Psoas muscle (tissue), 8 donors: ENCODE results near the gene FTO. TPM values are rescaled to one million over a fixed set of nuclear protein-coding genes. Genes with fewer than 3 reads are reported as not detected.

Experiments
- ATAC-seq, 4 donors: fragments of 200-7000 bp; cut with Tn5 transposase; one replicate each; pipeline ENCODE4 v1.9.1; 2020; ENCODE audit warnings: moderate library complexity in 3 of 4, mild to moderate bottlenecking in 2 of 4
- DNase-seq, 2 donors: peaks; one replicate each; pipeline ENCODE4 v3.0.0-alpha.2; 2020
- H3K27ac ChIP-seq: fragments of 200-600 bp; one replicate; pipeline ENCODE4 v1.8.0; 2022
- H3K27me3 ChIP-seq, 3 donors: fragments of 200-600 bp in 1 of 3; one replicate each; pipeline versions ENCODE4 v1.6.1 to v1.8.0; 2013 to 2022; ENCODE audit warnings: low read length in 2 of 3, mild to moderate bottlenecking in 2 of 3, moderate library complexity in 1 of 3; ENCODE audit not compliant: insufficient read depth in 3 of 3
- H3K36me3 ChIP-seq, 2 donors: fragments of 200-600 bp in 1 of 2; one replicate each; pipeline versions ENCODE4 v1.6.1 to v1.8.0; 2013 to 2022; ENCODE audit warnings: low read depth in 1 of 2, mild to moderate bottlenecking in 1 of 2, moderate library complexity in 1 of 2; ENCODE audit not compliant: insufficient read depth in 1 of 2
- H3K4me1 ChIP-seq: fragments of 200-600 bp; one replicate; pipeline ENCODE4 v1.8.0; 2022
- H3K4me3 ChIP-seq: fragments of 200-600 bp; one replicate; pipeline ENCODE4 v1.8.0; 2022; ENCODE audit warnings: mild to moderate bottlenecking
- H3K9me3 ChIP-seq: fragments of 200-600 bp; one replicate; pipeline ENCODE4 v1.8.0; 2022
- CTCF ChIP-seq: fragments of 200-600 bp; IDR thresholded peaks from one replicate; pipeline ENCODE4 v1.8.0; 2022; ENCODE audit warnings: antibody characterized with exemption
- whole genome bisulfite sequencing, 3 donors: extraction: QIAGEN DNeasy Blood & Tissue Kit; methylation state at CpG; one replicate each; pipeline versions ENCODE4 v1.1.6 to v1.1.7; 2013; 5-methylcytosine and 5-hydroxymethylcytosine counted together
- intact Hi-C, 2 donors: fragments of 100-400 bp; cut with DNase I; formaldehyde crosslinking; loops; one replicate each; pipeline versions ENCODE4 v1.11.0 to v1.14.2; 2022
- polyA plus RNA-seq, 3 donors: library from polyadenylated mRNA; stranded (reverse); fragments of 200-250 nt; gene quantifications; one replicate each; pipeline ENCODE4 v1.2.3, GENCODE V29; 2013
- total RNA-seq, 4 donors: library from RNA; stranded (reverse); fragmentation: NEBNext Ultra II Directional in 2 of 4; extraction: Animal tissue kit (Norgen Biotek cat#: 25700) in 2 of 4; gene quantifications; one replicate each; pipeline versions ENCODE4 v1.2.1 to v1.2.4, GENCODE V29; 2021 to 2023
- donor health status: healthy with polysubstance abuse.
- donor health status: DM: no; HTN: no; CAD: no; lungs with moderate emphysema.
- donor health status: Bipolar disorder and iron deficiency.
- donor health status: healthy.
- donor health status: DM: yes; HTN: yes; CAD: no.
- donor health status: DM: no; HTN: no; CAD: no.
- donor health status: DM: no; HTN: no; CAD: no.
- donor health status: DM: yes; HTN: yes; CAD: no.

FTO gene
- total and polyA plus RNA-seq, 7 donors, result 14.2 to 67.6 (median 47.4) TPM

GRCh38 chr16:53855511-53855910 is 151.6 kb downstream of the FTO start:
- Histone ChIP-seq H3K9me3 (no peaks in the 10 kb centered on the region), H3K4me3 (no peak overlapping the region), H3K27ac (no peak overlapping the region), H3K27me3 (no peaks in the 10 kb centered on the region), H3K36me3 (no peaks in the 10 kb centered on the region), H3K4me1 (no peaks in the 10 kb centered on the region)
- WGBS, 3 donors, result 89 to 97% (median 95%) methylated on average over 1 of the region's 1 CpG
- no peak for ATAC-seq
- no peak for DNase-seq
- intact Hi-C loops, result loop anchor here in 1 of 2 donors (5.0 kb wide), 1 partner anchor 63 kb away; no protein-coding TSS in a partner anchor
- no peak for TF ChIP-seq CTCF

DNA sequence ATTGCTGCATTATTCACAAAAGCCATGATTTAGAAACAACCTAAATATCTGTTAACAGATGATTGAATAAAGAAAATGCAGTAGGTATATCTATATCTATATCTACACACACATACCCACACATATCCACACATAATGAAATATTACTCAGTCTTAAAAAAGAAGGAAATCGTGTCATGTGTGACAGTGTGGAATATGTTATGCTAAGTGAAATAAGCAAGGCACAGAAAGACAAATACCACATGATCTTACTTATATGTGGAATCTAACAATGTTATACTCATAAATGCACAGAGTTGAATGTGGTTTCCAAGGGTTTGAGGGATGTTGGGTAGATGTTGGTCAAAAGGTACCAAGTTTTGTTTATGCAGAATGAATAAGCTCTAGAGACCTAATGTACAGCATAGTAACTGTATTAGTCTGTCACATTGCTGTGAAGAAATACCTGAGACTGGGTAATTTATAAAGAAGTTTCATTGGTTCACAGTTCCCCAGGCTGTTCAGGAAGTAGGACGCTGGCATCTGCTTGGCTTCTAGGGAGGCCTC is 156.1 kb downstream of the FTO start:
- no peak overlapping the region for H3K4me3 ChIP-seq
- no peaks in the 10 kb centered on the region for H3K36me3 ChIP-seq
- H3K27ac ChIP-seq, result no peak overlapping the region
- 99 to 100% (median 99%) methylated on average over 2 of the region's 2 CpGs for WGBS, 3 donors
- peaks cover 3% of the 10 kb centered on the region for H3K4me1 ChIP-seq
- intact Hi-C loops, result loop anchor here in 1 of 2 donors (5.0 kb wide), 1 partner anchor 68 kb away; no protein-coding TSS in a partner anchor
- H3K9me3 ChIP-seq, result no peaks in the 10 kb centered on the region
- no peak for TF ChIP-seq CTCF
- H3K27me3 ChIP-seq, result no peaks in the 10 kb centered on the region
- DNase-seq, result no peak
- ATAC-seq, result no peak

GRCh38 chr16:53863861-53864260 is 159.9 kb downstream of the FTO start:
- Histone ChIP-seq H3K27me3 (no peaks in the 10 kb centered on the region), H3K36me3 (no peaks in the 10 kb centered on the region), H3K9me3 (no peaks in the 10 kb centered on the region), H3K4me1 (peaks cover 3% of the 10 kb centered on the region), H3K4me3 (no peak overlapping the region), H3K27ac (no peak overlapping the region)
- no peak for TF ChIP-seq CTCF
- WGBS, 3 donors, result 87 to 96% (median 91%) methylated on average over 2 of the region's 2 CpGs
- no peak for DNase-seq
- ATAC-seq, result no peak
- intact Hi-C loops, result no loop called here

GRCh38 chr16:53864819-53865493 is 161.0 kb downstream of the FTO start:
- no peak overlapping the region for H3K4me3 ChIP-seq
- H3K9me3 ChIP-seq, result no peaks in the 10 kb centered on the region
- H3K36me3 ChIP-seq, result no peaks in the 10 kb centered on the region
- DNase-seq (no peak), ATAC-seq (peak in 2 of 4 donors; percentile 37 to 52)
- no peaks in the 10 kb centered on the region for H3K27me3 ChIP-seq
- intact Hi-C loops, result no loop called here
- TF ChIP-seq CTCF, result no peak
- peaks cover 3% of the 10 kb centered on the region for H3K4me1 ChIP-seq
- no peak overlapping the region for H3K27ac ChIP-seq
- 88 to 91% (median 90%) methylated on average over 2 of the region's 2 CpGs for WGBS, 3 donors

DNA sequence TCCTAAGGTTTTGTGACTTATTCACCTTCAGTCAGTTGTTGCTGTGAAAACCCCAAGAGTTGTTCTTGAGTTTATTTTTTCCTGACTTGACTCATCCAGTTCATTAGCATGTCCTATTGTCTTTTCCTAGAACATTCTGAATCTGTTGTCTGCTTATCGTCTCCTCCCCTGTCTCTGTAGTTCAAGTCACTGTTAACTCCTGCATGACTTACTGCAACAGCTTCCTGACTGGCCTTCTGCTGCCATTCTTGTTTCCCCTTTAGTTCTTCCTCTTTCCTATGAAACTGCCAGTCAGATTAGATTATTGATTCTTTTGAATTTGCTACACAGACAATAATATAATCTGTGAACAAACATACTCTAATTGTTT is 161.5 kb downstream of the FTO start:
- Histone ChIP-seq H3K36me3 (no peaks in the 10 kb centered on the region), H3K4me1 (peaks cover 3% of the 10 kb centered on the region), H3K9me3 (no peaks in the 10 kb centered on the region), H3K27ac (no peak overlapping the region), H3K4me3 (no peak overlapping the region), H3K27me3 (no peaks in the 10 kb centered on the region)
- no peak for TF ChIP-seq CTCF
- DNase-seq, result no peak
- intact Hi-C loops, result no loop called here
- ATAC-seq, result peak in 3 of 4 donors; percentile 27 to 87 (median 70)
- WGBS, 3 donors, result 12 to 43% (median 17%) methylated on average over 1 of the region's 1 CpG
